Uterus (tissue), 2 donors: ENCODE measurements around the gene WDR33.

Experiments
- CTCF ChIP-seq, 4 experiments: fragments of 200-600 bp in 2 of 4; fragments of 450-650 bp in 2 of 4; sonication (generic) in 2 of 4; IDR thresholded peaks; one replicate each; pipeline ENCODE4 v1.5.1; 2016 to 2019; ENCODE audit warnings: antibody characterized with exemption in 4 of 4, mild to moderate bottlenecking in 2 of 4, moderate library complexity in 1 of 4
- POLR2A ChIP-seq, 2 donors: fragments of 450-650 bp; IDR thresholded peaks; one replicate each; pipeline ENCODE4 v1.6.1; 2016; ENCODE audit warnings: antibody characterized with exemption in 2 of 2, mild to moderate bottlenecking in 1 of 2, moderate library complexity in 1 of 2

- TF ChIP-seq CTCF (IDR thresholded peaks at IDR 0.05) (no peak), POLR2A (IDR thresholded peaks at IDR 0.05) (no peak)
These were observed 70.2 kb downstream of the WDR33 start for GRCh38 chr2:127740665-127741288.
